ENCODE data around the gene GRHL1. TPM values are rescaled to one million over a fixed set of nuclear protein-coding genes. Genes with fewer than 3 reads are reported as not detected.
A peak's percentile ranks its signal among the peaks of the same experiment; 100 is the strongest.

GRHL1 gene
- total and polyA plus RNA-seq, 2 of the 8 experiments (the other 6 are each of a cell fraction or from before 2014, with no cell fraction given): 1.3 to 3.6 TPM

DNA sequence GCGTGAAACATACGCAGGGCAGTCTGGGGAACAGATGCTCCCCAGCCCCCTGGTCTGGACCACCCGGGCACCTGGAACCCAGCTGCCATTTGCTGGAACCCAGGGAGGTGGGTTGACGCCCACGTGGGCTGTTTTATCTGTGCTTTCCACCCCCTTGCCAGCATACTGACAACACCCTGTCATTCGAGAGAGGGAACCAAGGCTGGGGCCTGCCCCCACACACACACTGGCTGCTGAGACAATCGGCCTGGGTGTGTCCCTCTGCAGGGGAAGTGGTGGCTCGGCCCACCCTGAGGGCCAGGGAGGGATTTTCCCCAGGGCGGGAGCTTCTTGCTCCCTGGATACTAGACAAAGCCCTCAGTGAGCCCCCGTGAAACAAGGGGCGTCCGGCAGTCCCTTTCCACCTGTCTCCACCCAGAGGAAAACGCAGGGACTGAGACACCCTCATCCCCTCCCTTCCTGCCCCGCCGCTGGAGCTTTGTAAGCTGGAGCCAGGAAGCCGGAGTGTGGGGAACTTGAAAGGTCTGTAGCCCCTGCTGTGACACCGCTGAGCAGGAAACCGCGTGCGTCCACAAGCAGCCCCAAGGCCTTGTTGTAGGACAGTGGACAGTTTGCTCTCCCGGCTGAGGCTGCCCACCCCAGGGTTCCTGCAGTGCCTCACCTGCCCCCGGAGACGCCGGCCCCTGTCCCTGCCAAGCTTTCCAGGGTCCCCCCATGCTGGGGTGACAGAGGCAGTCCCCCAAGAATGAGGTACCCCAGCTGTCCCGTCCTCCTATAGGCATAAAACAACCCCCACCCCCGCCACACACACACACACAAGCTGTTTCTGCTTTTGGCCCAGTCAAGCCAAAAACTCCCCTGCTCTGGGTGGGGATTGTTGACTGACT lies 77.7 kb downstream of the GRHL1 start:
- Histone ChIP-seq H2AFZ (ENCODE audit: low read length) (no peak overlapping the region), H3K4me2 (ENCODE audit: insufficient read depth in 1 of 2, low read depth in 2 of 2, low read length in 2 of 2) (peak overlapping the region in 1 of 2 experiments; percentile 41; a peak in 2 of 4 replicates), H2AK5ac (ENCODE audit: low read depth, low read length) (no peak overlapping the region), H3K14ac (ENCODE audit: insufficient read length) (no peak overlapping the region), H3K23ac (ENCODE audit: insufficient read length) (no peak overlapping the region), H4K8ac (ENCODE audit: extremely low read depth, insufficient read depth, low read length) (peak overlapping the region; percentile 65), H3K79me1 (ENCODE audit: low read depth, low read length) (no peaks in the 10 kb centered on the region), H3K4me3 (ENCODE audit: extremely low read depth in 1 of 4, insufficient read depth in 2 of 4, low read depth in 3 of 4, low read length in 4 of 4) (no peak overlapping the region), H3K18ac (ENCODE audit: extremely low read depth, low read length) (peak overlapping the region; percentile 60), H3K9ac (replicated peaks in 1 of 4; ENCODE audit: extremely low read depth in 1 of 4, low read depth in 3 of 4, low read length in 3 of 4) (no peak overlapping the region), H3K4ac (replicated peaks; ENCODE audit: insufficient read length, low read depth, low read length) (no peak overlapping the region), H3K9me3 (ENCODE audit: insufficient read depth in 2 of 2, low read depth in 1 of 2, low read length in 1 of 2) (no peaks in the 10 kb centered on the region), H2BK12ac (ENCODE audit: low read depth, low read length) (peak overlapping the region; percentile 97; the same call in 1 of the 2 replicates), H4K5ac (ENCODE audit: insufficient read length, low read depth, low read length) (no peak overlapping the region), H3K56ac (replicated peaks; ENCODE audit: insufficient read length, low read depth, low read length) (no peak overlapping the region), H3K27me3 (replicated peaks in 1 of 4; ENCODE audit: control insufficient read depth in 3 of 4, extremely low read depth in 1 of 4, insufficient read depth in 3 of 4, low read length in 3 of 4) (no peaks in the 10 kb centered on the region), H3K36me3 (ENCODE audit: control insufficient read depth in 2 of 4, insufficient read depth in 4 of 4, low read length in 3 of 4) (no peaks in the 10 kb centered on the region), H2BK120ac (replicated peaks; ENCODE audit: low read depth, low read length) (no peak overlapping the region), H2BK5ac (ENCODE audit: low read depth, low read length) (peak overlapping the region; percentile 15; the same call in 1 of the 2 replicates), H3K79me2 (ENCODE audit: control insufficient read depth in 1 of 2, insufficient read depth in 2 of 2, low read length in 2 of 2) (no peaks in the 10 kb centered on the region), H4K20me1 (replicated peaks in 1 of 2; ENCODE audit: control insufficient read depth in 1 of 2, insufficient read depth in 2 of 2, low read length in 2 of 2) (no peaks in the 10 kb centered on the region), H2BK15ac (ENCODE audit: low read length) (no peak overlapping the region; the same call in 1 of the 2 replicates), H3K23me2 (ENCODE audit: low read depth, low read length) (no peaks in the 10 kb centered on the region), H3K27ac (ENCODE audit: low read depth, low read length) (no peak overlapping the region), H4K91ac (replicated peaks; ENCODE audit: insufficient read length, low read length) (peak overlapping the region; percentile 49), H3K4me1 (replicated peaks in 1 of 4; ENCODE audit: control insufficient read depth in 3 of 4, insufficient read depth in 4 of 4, low read length in 3 of 4) (peaks cover 0 to 17% (median 7%) of the 10 kb centered on the region in 4 experiments; a peak in 6 of 7 replicates), H2BK20ac (ENCODE audit: low read length) (no peak overlapping the region)
- CTCF ChIA-PET (ENCODE audit: partially characterized antibody): interaction anchor here (0.6 to 7.5 kb wide), 26 partner anchors 9 to 430 kb away, joined by 3 to 46 read pairs (median 6); partner anchors contain the start of gene TAF1B
- DNase-seq (ENCODE audit: low read depth in 1 of 2, low spot score in 2 of 2) (no peak), FAIRE-seq (no peak)
- POLR2A ChIA-PET (ENCODE audit: partially characterized antibody): interaction anchor here (1.6 to 1.8 kb wide), 3 partner anchors 9 to 13 kb away, joined by 4 to 7 read pairs (median 4); no protein-coding TSS in a partner anchor
- TF ChIP-seq SIN3A (conservative IDR thresholded peaks at IDR 0.05 in 1 of 2, IDR thresholded peaks at IDR 0.05 in 1 of 2; ENCODE audit: low read depth in 1 of 2, low read length in 2 of 2): no peak
- TF ChIP-seq RAD21 (IDR thresholded peaks at IDR 0.05 in 1 of 2, conservative IDR thresholded peaks at IDR 0.05 in 1 of 2; ENCODE audit: low read depth in 2 of 2, low read length in 2 of 2): 0 out of 4 replicates have a peak, but pooled peaks of 1 of the 2 experiments have one; percentile 2
- 54% methylated on average over 23 of the region's 26 CpGs; no CpG with 5 or more reads in 1 of the 2 experiments for WGBS, 2 experiments (ENCODE audit: extremely low coverage in 1 of 2, insufficient coverage in 1 of 2, insufficient read length in 1 of 2, insufficient replicate concordance in 2 of 2, low coverage in 1 of 2, low lambda C conversion rate in 2 of 2, missing lambda C conversion rate in 1 of 2)

All from H1 (cell line).